GM12872 (cell line): ENCODE results near the gene ATP8B4.

Experiments used
- CTCF ChIP-seq: IDR thresholded peaks from 3 replicates; pipeline ENCODE4 v1.5.1; 2011; ENCODE audit warnings: low read depth, mild to moderate bottlenecking, low read length, moderate library complexity; ENCODE audit not compliant: insufficient read depth

ATP8B4 gene

GRCh38 chr15:50057905-50058639 is 61.0 kb downstream of the ATP8B4 start:
- no peak for TF ChIP-seq CTCF

- no peak for TF ChIP-seq CTCF
Measured at GRCh38 chr15:50057196-50057595, 61.8 kb downstream of the ATP8B4 start.

- no peak for TF ChIP-seq CTCF
Measured at GRCh38 chr15:50055750-50056157, 63.3 kb downstream of the ATP8B4 start.

DNA sequence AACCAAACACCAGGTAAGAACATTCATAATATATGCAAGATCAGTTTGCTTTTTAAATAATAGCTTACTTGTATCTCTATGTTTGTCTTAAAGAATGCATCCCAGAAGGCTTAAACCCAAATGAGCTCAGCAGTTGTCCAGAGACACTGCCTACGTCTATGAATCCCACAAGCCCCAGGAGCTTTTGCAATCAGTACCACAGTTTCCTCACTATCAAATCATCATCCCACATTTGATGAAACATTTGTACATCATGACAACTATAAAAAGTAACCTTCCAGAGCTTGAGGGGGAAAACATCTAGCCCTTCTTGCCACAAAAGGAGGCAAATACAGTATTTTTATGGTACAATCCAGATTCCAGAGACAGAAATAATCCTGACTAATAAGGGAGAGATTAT is 63.7 kb downstream of the ATP8B4 start:
- no peak for TF ChIP-seq CTCF

DNA sequence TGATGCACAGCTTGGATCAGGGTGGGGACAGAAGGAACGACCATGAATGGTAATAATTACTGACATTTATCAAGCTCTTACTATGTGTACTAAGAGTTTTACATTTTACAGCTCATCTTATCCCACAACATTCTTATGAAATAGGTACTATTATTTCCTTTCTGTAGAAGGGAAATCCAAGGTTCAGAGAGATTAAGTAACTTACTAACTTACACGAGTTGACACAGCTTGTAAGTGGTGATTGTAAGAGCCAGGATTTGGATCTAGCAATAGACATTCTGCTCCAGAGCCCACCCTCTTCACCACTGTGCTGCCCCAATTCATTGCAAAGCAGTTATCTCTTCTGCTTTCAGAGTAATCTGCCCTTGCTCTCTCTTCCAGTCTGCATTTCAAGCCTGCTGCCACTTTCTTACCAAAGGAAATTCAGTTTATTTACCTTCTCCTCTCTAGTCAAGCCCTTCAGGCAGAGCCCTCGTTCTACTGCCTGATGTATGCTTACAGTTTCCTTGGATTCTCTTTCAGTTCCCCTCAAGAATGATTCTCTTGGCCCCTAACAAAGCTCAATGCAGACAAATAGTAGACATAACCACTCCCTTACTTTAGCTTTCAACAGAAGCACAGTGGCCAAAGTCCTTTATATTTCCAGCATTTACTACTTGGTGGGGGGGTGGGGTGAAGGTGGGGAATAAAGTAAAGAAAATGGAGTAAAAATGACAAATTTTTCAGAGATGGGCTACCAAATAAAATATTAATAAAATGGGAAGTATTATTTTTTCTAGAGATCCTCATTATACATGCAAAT is 65.8 kb downstream of the ATP8B4 start:
- TF ChIP-seq CTCF: no peak

GRCh38 chr15:50051811-50052419 is 67.1 kb downstream of the ATP8B4 start:
- peak; percentile 51; the same call in 2 of the 3 replicates for TF ChIP-seq CTCF
